DND-41 (cell line): ENCODE data around the gene SEMA3D.

Source experiments
- CTCF ChIP-seq: IDR thresholded peaks from 2 replicates; pipeline ENCODE4 v1.5.1; 2012; ENCODE audit warnings: borderline replicate concordance, low read length, moderate library complexity, mild to moderate bottlenecking; ENCODE audit not compliant: poor library complexity, severe bottlenecking; ENCODE audit errors: extremely low read depth
- EZH2 ChIP-seq: IDR thresholded peaks from 3 replicates; pipeline ENCODE4 v1.6.1; 2012; ENCODE audit warnings: borderline replicate concordance, low read depth, mild to moderate bottlenecking, moderate library complexity, low read length, inconsistent platforms; ENCODE audit not compliant: severe bottlenecking

- TF ChIP-seq CTCF (no peak), EZH2 (no peak)
These were observed 30.1 kb downstream of the SEMA3D start for GRCh38 chr7:85156661-85157208.
